NCI-H526 treated with DMSO at 0.1 percent for 48 hours (cell line): Measurements from ENCODE around the gene NPHS1.
A peak's percentile ranks its signal among the peaks of the same experiment; 100 is the strongest.
"Not testable (repeated sequence)": the region's sequence is repeated elsewhere in the genome, so short reads cannot be mapped to it uniquely, and the experiment has no call there.

Experiments
- DNase-seq: peaks from one replicate; lab custom pipeline; 2025; lab: John Stamatoyannopoulos, UW

Gene NPHS1

DNA sequence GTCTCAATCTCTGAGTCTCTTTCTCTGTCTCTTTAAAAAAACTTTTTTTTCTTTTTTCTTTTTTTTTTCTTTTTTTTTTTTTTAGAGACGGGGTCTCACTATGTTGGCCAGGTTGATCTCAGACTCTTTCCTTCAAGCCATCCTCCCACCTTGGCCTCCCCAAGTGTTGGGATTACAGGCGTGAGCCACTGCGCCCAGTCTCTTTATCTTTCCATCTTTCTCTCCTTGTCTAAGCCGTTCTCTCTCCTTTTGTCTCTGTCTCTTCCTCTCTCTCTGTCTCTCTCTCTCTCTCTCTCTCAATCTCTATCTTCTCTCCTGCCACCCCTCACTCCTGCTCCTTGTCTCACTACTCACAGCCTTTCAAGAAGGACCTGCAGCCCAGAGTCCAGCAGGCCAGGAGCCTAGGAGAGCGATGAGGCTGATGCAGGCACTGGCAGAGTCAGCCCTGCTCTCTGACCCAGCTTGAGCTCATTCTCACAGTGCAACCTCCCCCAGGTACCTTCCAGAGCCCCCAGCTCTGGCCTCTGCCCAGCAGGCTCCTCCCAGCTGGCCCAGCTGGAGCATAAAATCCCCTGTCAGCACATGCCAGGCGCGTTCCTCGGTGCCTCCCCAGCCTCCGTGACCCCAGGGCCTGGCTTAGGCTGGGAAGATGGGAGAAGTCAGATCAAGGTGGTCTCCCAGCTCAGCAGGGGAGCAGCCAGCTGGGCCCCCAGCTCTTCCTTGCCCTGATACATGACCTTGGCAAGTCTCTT, at the start of gene NPHS1:
NPHS1 (minus strand) TSS at position 476 of the 752 bp plus-strand sequence. CDS start 667 bp downstream, outside the sequence.
- no peak for DNase-seq

DNA sequence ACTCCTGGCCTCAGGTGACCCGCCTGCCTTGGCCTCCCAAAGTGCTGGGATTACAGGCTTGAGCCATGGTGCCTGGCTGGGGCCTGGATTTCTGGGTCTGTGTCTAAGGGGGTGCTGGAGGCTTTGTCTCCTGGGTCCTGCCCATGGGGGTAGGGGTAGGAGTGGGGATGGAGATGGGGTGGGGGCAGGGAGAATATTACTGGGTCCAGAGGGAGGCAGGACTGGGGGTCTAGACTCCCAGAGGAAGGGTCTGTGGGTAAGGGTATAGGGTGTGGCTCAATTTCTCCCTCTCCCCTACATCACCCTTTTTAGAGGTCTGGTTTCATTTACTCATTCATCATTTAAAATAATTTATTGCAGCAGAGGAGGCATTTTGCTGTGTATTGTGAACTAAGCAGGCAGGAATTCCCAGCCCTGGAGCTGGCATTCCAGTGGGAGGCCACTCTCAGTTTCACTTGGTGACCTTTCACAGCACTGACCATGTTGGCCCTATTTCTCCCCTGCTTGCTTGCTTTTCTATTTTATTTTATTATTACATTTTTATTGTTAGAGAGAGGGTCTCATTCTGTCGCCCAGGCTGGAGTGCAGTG, 48.8 kb upstream of the NPHS1 start:
- DNase-seq, result no peak

GRCh38 chr19:35899547-35900214, 47.4 kb upstream of the NPHS1 start:
- peak; percentile 77 for DNase-seq

DNA sequence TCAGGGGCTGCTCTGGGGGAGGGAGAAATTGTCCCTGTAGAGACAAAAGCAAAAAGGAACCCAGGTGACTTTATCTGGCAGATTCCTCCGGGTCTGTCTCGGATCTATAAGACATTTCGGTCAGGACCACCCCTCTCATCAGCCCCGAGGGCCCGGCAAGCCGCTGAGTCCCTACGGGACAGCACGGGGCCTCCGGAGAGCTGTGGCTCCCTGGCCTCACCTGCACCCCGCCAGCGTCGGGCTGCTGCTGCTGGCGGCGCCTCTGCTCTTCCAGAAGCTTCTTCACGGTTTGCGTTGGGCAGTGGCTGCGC, 46.1 kb upstream of the NPHS1 start:
- no peak for DNase-seq

GRCh38 chr19:35897706-35898451, 45.6 kb upstream of the NPHS1 start:
- DNase-seq, result no peak

- DNase-seq, result no peak
These were observed 44.3 kb upstream of the NPHS1 start for GRCh38 chr19:35896643-35897040.

- DNase-seq, result no peak
These were observed 43.8 kb upstream of the NPHS1 start for GRCh38 chr19:35895911-35896642.

DNA sequence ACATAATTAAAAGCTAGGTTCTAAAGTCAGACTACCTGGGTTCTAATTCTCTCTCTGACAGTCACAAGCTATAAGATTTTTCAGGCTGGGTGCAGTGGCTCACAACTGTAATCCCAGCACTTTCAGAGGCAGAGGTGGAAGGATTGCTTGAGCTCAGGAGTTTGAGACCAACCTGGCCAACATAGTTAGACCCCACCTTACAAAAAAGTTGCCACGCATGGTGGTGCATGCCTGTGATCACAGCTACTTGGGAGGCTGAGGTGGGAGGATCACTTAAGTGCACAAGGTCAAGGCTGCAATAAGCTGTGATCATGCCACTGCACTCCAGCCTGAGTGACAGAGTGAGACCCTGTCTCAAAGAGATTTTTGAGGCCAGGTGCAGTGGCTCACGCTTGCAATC, 42.0 kb upstream of the NPHS1 start:
- DNase-seq, result no peak

GRCh38 chr19:35891819-35892218, 39.5 kb upstream of the NPHS1 start:
- not testable (repeated sequence) for DNase-seq

- DNase-seq, result no peak
These were observed 37.9 kb upstream of the NPHS1 start for GRCh38 chr19:35890113-35890650.

DNA sequence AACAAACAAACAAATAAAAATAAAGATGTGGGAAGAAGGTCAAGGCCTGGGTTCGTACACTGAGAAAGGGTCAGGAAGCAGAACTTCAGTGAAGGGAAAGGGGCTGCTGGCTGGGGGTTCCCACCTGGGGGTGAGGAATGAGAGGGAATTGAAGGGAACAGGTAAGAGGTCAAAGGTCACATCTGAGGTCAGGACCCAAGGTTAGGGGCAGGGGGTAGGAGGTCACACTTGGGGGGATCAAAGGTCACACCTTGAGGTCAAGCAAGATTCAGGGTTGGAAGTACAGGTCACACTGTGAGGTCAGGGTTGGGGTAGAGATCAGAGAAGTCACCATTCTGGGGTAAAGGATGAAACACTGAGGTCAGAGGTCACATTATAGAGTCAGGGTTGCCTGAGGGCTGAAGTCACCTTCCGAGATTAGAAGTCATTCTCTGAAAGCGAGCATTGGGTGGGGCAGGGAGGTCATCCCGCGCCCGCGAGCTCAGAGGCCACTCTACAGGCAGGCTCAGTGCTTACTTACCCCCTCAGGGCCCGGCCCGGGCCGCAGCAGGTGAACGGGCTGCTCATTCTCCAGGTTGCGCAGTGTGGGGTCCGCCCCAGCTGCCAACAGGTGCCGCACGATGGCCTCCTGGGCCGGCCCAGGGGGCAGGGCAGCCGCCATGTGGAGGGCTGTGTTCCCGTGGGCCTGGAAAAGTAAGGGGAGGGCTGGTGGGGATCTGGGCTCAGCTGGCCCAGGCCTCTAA, 37.2 kb upstream of the NPHS1 start:
- DNase-seq, result no peak

- no peak for DNase-seq
These were observed 36.1 kb upstream of the NPHS1 start for GRCh38 chr19:35888398-35888797.

GRCh38 chr19:35887197-35887596, 34.9 kb upstream of the NPHS1 start:
- no peak for DNase-seq

DNA sequence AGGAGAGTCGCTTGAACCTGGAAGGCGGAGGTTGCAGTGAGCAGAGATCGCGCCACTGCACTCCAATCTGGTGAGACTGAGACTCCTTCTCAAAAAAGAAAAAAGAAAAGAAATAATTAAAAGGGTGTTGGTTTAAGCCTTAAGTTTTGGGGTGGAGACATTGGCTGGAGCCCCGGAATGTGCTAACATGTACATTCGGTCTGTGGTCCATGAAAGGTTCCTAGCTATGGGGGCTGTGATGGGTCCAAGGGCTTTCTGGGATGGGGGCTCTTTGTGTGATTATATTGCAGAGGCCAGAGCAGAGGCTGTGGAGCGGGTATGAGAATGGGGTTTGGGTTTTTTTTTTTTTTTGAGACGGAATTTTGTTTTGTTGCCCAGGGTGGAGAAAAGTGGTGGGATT, 33.6 kb upstream of the NPHS1 start:
- no peak for DNase-seq

- DNase-seq, result no peak
These were observed 33.0 kb upstream of the NPHS1 start for GRCh38 chr19:35885225-35885738.

GRCh38 chr19:35883882-35884281, 31.6 kb upstream of the NPHS1 start:
- DNase-seq, result no peak

DNA sequence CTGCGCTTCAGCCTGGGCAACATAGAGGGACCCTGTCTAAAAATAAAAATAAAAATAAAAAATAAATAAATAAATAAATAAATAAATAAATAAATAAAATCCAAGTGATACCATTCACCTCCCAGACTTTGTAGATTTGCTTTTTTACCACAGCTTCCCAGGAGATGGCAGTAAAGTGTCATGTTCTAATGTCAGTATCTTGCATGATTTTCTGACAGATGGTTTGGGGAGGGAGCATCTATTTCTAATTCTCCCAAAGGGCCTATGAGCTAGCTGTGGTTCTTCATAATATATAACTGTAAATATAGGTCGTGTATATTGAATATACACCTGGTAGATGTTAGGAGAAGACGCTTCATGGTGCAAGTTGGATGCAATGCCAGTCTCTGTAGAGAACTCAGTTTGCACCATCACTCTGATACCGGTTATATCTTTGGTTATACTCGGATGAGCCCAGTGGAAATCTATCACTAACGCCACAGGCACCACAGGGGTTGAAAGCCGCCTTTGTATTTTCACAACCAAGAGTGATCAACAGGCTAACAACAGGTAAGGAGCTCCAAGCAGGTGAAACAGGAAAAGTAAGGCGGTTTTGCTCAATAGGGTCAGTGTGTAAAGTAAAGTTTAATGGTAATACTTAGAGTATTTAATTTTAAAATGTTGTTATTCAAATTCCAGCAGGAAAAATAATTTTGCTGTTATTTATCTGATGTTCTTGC, 30.0 kb upstream of the NPHS1 start:
- peak; percentile 74 for DNase-seq

DNA sequence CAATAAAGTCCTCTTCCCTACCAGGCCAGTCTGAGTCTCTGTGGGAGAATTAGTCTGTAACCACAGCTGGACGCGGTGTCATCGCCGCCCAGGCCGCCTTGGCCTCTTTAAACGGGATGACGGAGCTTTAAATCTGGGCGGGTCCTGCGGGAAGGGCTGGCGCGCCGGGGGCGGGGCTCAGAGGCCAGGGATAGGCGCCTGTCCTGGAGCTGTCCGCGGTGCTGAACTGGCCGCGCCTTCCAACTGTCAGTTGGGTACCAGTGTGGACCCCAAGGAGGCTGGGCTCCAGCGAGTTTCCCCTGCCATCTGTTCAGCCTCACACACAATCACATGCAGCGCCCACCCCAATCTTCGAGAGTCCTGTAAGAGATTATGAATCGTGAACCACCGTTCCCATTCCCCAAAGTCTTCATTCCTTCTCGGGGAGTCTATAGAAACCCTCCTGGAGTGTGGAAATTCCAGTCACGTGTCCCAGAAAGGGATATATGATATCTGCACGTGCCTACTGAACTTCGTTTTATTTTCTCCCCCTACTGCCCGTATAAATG, 27.5 kb upstream of the NPHS1 start:
- peak; percentile 57 for DNase-seq

GRCh38 chr19:35879068-35879467, 26.8 kb upstream of the NPHS1 start:
- DNase-seq, result no peak
